HG03558 (cell line): ENCODE measurements around the gene DPYD.

Experiments used
- ATAC-seq: cut with Tn5 transposase; IDR thresholded peaks from one replicate; pipeline ENCODE4 v1.9.1; 2021; ENCODE audit warnings: moderate number of reproducible peaks; ENCODE audit not compliant: unreplicated experiment; ENCODE audit errors: extremely low read depth

The DPYD gene

GRCh38 chr1:97849345-97850340 is 71.2 kb downstream of the DPYD start:
- ATAC-seq: peak; percentile 41

GRCh38 chr1:97845805-97846204 is 75.0 kb downstream of the DPYD start:
- no peak for ATAC-seq

DNA sequence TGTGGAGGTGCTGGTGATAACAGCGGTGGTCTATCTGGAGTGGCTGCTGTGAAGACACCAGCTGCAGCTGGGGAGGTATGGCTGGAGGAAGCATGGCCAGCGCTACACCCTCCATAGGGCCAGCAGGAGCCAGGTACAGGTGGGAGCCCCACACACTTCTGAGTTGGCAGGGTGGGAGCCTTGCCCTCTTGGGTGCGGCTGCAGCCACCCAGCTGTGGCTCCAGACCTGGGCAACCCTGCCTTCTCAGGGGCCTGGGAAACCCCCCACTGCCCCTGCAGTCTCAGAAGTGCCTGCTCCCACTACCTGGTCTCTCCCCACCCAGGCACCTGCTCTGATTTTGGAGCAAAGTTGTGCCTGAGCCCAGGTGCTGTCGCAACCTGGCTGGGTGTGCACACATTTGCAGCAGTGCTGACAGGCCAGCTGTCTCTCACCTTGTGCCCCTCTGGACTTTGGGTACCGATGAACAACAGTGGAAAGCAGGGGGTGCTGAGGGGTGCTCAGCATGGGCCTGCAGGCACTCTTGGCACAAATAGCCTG is 76.2 kb downstream of the DPYD start:
- ATAC-seq: no peak

DNA sequence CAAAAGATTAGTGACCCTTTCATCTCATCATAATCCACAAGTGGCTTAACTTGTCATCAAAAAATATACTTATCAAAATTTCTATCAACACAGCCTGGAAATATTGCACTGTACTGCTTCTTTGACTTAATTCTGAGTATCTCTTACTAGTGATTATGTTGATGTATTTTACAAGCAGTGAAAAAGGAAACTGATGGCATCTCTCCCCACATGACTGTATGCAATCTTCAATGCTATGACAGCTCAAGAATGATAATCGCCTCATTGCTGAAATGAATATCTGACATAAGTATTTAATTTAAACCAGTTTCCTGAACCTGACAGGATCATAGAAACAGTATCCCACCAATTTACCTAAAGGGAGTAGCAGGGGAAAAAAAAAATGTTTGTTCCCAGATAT is 79.5 kb downstream of the DPYD start:
- ATAC-seq: no peak

DNA sequence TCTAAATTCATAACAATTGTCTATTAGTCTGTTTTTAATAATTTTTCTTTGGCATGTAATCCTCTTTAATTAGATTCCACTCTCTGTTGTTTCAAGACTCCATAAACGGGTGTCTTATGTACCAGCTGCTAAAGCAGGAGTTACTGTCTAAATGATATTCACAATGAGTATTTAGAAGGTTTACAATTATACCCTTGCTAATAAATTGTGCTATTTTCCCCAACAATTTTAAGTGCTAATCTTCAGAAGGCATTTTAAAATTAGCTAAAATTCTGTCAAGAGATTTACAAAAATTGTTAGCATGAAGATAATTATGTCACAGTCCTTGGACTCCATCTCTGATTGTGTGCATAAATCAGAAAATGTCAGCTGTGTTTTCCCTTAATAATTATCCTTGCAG is 83.7 kb downstream of the DPYD start:
- ATAC-seq: no peak

GRCh38 chr1:97834899-97835298 is 85.9 kb downstream of the DPYD start:
- ATAC-seq: no peak

GRCh38 chr1:97833881-97834280 is 87.0 kb downstream of the DPYD start:
- no peak for ATAC-seq

- no peak for ATAC-seq
Observed at GRCh38 chr1:97832481-97832880, 88.4 kb downstream of the DPYD start.

GRCh38 chr1:97827887-97828286 is 92.9 kb downstream of the DPYD start:
- ATAC-seq: no peak

GRCh38 chr1:97826820-97827219 is 94.0 kb downstream of the DPYD start:
- no peak for ATAC-seq

- no peak for ATAC-seq
Observed at GRCh38 chr1:97824624-97825023, 96.2 kb downstream of the DPYD start.

DNA sequence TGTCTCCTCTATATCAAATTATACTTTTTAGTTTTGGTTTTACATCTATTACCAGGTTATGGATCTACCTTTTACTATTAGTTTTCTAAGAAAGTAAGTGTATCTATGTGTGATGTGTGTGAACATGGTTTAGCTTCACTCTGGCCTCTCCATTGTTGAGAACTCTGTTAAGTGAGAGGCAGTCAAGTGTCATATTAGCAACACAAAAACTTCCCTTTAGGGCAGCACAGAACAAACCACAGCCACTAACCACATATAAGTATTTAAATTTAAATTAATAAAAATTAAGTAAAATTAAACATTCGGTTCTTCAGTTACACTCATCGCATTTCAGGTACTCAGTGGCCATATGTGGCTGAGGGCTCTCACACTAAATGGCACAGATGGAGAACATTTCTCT is 96.6 kb downstream of the DPYD start:
- ATAC-seq: no peak

GRCh38 chr1:97820470-97821188 is 100.2 kb downstream of the DPYD start:
- peak; percentile 58 for ATAC-seq

GRCh38 chr1:97816927-97817326 is 103.9 kb downstream of the DPYD start:
- ATAC-seq: no peak

DNA sequence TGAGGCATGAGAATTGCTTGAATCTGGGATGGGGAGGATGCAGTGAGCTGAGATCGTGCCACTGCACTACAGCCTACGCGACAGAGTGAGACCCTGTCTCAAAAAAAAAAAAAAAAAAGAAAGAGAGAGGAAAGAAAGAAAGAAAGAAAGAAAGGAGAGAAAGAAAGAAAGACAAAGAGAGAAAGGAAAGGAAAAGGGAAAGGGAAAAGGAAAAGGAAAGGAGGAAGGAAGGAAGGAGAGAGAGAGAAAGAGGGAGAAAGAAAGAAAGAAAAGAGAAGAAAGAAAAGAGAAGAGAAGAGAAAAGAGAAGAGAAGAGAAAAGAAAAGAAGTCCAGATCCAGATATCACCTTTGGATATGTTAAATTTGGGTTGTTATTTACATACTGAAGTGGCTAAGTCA is 106.0 kb downstream of the DPYD start:
- no peak for ATAC-seq

DNA sequence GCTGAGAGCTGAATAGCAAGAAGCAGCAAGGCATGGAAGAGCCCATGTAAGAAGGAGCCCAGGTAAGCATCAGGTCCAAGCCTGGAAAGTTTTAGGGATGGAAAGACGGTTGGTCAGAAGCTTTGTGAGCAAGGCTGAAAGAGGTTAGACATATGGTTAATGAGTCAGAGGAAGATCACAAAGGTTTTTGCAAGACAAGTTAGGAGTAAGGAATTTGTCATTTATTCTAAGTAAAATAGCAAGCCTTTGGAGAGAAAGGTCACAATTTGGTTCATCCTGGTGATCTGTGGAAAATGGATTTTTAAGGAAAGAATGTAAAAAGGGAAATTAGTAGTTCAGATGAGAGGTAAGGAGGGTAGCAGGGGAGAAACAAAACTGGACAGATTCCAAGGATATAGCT is 106.7 kb downstream of the DPYD start:
- ATAC-seq: no peak

DNA sequence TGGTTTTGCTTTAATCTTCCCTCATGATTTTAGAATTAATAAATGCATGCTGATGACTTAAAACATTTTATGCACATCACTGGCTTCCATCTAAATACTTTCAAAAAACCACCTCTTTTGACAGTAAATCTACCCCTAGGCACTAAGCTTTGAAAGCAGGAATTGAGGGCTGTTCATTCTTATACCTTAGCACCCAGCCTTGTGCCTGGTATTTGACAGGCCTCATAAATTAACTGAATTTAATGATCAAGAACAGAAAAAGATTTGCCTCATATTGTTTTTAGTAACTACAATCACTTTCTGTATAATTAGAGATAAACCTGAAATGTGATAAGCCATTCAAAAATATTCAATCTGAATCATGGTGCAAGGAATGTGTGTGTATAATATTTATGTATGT is 108.8 kb downstream of the DPYD start:
- no peak for ATAC-seq

DNA sequence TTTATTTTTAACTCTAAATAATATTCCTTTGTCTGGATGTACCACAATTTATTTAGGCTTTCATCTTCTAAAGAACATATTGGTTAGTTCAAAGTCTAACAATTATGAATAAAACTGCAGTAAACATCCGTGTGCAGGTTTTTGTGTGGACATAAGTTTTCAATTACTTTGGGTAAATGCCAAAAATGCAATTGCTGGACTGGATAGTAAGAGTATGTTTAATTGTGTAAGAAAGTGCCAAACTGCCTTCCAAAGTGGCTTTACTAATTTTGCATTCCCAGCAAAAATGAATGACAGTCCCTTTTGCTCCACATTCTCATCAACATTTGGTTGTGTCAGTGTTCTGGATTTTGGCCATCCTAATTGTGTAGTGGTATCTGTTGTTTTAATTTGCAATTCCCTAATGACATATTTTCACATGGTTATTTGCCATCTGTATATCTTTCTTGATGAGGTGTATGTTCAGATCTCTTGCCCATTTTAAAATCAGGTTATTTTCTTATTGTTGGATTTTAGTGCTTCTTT is 113.8 kb downstream of the DPYD start:
- ATAC-seq: no peak

- no peak for ATAC-seq
Observed at GRCh38 chr1:97806326-97806725, 114.5 kb downstream of the DPYD start.

DNA sequence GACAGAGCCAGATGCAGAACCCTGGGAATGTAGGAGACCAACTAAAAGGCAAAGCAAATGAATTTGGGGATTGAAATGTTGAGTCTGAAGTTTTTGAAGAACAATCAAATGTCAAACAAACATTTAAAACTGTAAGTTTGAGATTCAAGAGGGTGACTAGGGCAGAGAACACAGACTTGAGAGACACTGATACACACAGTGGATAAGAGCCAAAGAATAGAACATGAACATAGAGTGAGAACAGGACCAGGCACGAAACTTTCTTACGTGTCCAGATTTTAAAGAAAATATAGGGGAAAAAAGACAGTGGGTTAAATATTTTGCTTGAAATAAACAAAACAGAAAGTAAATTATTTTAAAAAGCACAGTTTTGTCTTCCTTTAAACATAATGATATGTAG is 115.7 kb downstream of the DPYD start:
- ATAC-seq: no peak

DNA sequence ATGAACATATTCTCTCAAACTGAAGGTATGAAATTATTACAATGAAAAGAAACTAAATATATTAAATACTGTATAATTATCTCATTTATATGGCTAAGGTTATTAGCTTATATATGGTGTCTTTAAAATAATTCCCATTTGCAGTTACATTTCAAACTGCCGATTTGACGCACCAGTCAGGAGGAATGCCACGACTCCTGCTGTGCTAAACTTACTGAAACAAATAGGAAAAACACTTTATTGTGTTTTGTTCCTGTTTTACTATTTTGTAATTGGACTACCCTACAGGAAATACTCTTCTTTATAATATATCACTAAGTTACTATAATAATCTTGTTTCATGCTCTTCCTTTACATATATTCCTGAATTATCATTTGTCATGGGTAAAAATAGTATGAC is 117.8 kb downstream of the DPYD start:
- ATAC-seq: no peak
